K562 (cell line): ENCODE data around the gene EGR4. TPM values are rescaled to one million over a fixed set of nuclear protein-coding genes. Genes with fewer than 3 reads are reported as not detected.
A peak's percentile ranks its signal among the peaks of the same experiment; 100 is the strongest.

Experiments
- ATAC-seq: fragments of 200-7000 bp; cut with Tn5 transposase; 3 replicates; pipeline ENCODE4 v1.9.1; 2020; ENCODE audit warnings: moderate library complexity
- BruUV-seq: library from RNA; stranded (reverse); fragments of 400-500 nt; replicated peaks from 2 replicates; lab custom pipeline; 2021; lab: Mats Ljungman, UMichigan
- CTCF ChIA-PET: fragments of 300-600 bp; formaldehyde crosslinking; extraction: SDS; loops from one replicate; lab custom pipeline; 2021; ENCODE audit warnings: low intra/inter-chr PET ratio; lab: Yijun Ruan, JAX
- POLR2A ChIA-PET: fragments of 300-600, 350-650 bp; sonication (Branson Sonifier 250); formaldehyde crosslinking; extraction: SDS; loops from one replicate; lab custom pipeline; 2021; ENCODE audit warnings: antibody characterized with exemption, inconsistent platforms; lab: Yijun Ruan, JAX
- DNase-seq, 4 experiments: peaks; one replicate each; pipeline versions ENCODE4 v3.0.0 to v3.0.0-alpha.2; 2011 to 2018; ENCODE audit warnings: low spot score in 3 of 4, mixed read lengths in 3 of 4; ENCODE audit errors: extremely low read depth in 1 of 4
- FAIRE-seq: peaks from 2 replicates; lab custom pipeline; 2011; peaks lifted over from hg19 to GRCh38; lab: Jason Lieb, UNC
- H2AFZ ChIP-seq: 2 replicates; pipeline ENCODE4 v1.6.0; 2011; ENCODE audit warnings: low read depth, low read length, control low read depth, inconsistent platforms
- H3K27ac ChIP-seq: fragments of 200-600 bp; 3 replicates; pipeline ENCODE4 v1.8.0; 2011; ENCODE audit warnings: low read depth, mild to moderate bottlenecking, control low read depth, inconsistent platforms, low read length, moderate library complexity, mixed read lengths; ENCODE audit errors: extremely low read depth
- H3K27me3 ChIP-seq, 2 experiments: fragments of 300-600 bp in 1 of 2; 2 replicates in 1 of 2; 3 replicates in 1 of 2; pipeline versions ENCODE4 v1.6.0 to v1.8.0; 2011; ENCODE audit warnings: inconsistent platforms in 2 of 2, low read length in 2 of 2, mild to moderate bottlenecking in 1 of 2, mixed read lengths in 1 of 2, moderate library complexity in 1 of 2; ENCODE audit not compliant: control insufficient read depth in 2 of 2, insufficient read depth in 2 of 2
- H3K36me3 ChIP-seq: fragments of 300-600 bp; 3 replicates; pipeline ENCODE4 v1.8.0; 2011; ENCODE audit warnings: mild to moderate bottlenecking, low read length, inconsistent platforms; ENCODE audit not compliant: control insufficient read depth, insufficient read depth
- H3K4me1 ChIP-seq, 2 experiments: fragments of 200-600 bp in 1 of 2; replicated peaks in 1 of 2; 2 replicates in 1 of 2; 3 replicates in 1 of 2; pipeline versions ENCODE4 v1.5.1 to v1.8.0; 2011; ENCODE audit warnings: inconsistent platforms in 2 of 2, low read length in 2 of 2, mild to moderate bottlenecking in 1 of 2, mixed read lengths in 1 of 2, moderate library complexity in 1 of 2; ENCODE audit not compliant: control insufficient read depth in 2 of 2, insufficient read depth in 2 of 2
- H3K4me2 ChIP-seq: 2 replicates; pipeline ENCODE4 v1.6.1; 2011; ENCODE audit warnings: low read length, control low read depth, inconsistent platforms, mixed read lengths; ENCODE audit not compliant: insufficient read depth
- H3K4me3 ChIP-seq: fragments of 200-600 bp; sonication (generic), shearing (Covaris generic); 2 replicates; pipeline ENCODE4 v1.5.1; 2016; ENCODE audit warnings: control low read depth, inconsistent platforms
- H3K79me2 ChIP-seq: fragments of 200-600 bp; 3 replicates; pipeline ENCODE4 v1.8.0; 2011; ENCODE audit warnings: low read length, inconsistent platforms; ENCODE audit not compliant: control insufficient read depth, insufficient read depth
- H3K9ac ChIP-seq, 2 experiments: 2 replicates each; pipeline versions ENCODE4 v1.6.0 to v1.6.1; 2011; ENCODE audit warnings: low read depth in 2 of 2, low read length in 2 of 2, control low read depth in 1 of 2, inconsistent platforms in 1 of 2, mild to moderate bottlenecking in 1 of 2, mixed read lengths in 1 of 2; ENCODE audit not compliant: insufficient read depth in 1 of 2
- H3K9me1 ChIP-seq: one replicate; pipeline ENCODE4 v1.6.0; 2011; ENCODE audit warnings: inconsistent platforms, mild to moderate bottlenecking, low read length, moderate library complexity; ENCODE audit not compliant: control insufficient read depth, insufficient read depth
- H3K9me3 ChIP-seq: replicated peaks from 2 replicates; pipeline ENCODE4 v1.5.1; 2011; ENCODE audit warnings: low read depth, low read length, inconsistent platforms; ENCODE audit not compliant: control insufficient read depth, insufficient read depth
- H4K20me1 ChIP-seq: replicated peaks from 2 replicates; pipeline ENCODE4 v1.6.1; 2011; ENCODE audit warnings: low read length, inconsistent platforms, mixed read lengths; ENCODE audit not compliant: control insufficient read depth, insufficient read depth
- BCL6 ChIP-seq: fragments of 250-450 bp; sonication (Bioruptor Pico); IDR thresholded peaks from 2 replicates; pipeline ENCODE4 v1.4.0; 2020
- MAFG ChIP-seq: fragments of 450-650 bp; conservative IDR thresholded peaks from 2 replicates; pipeline ENCODE4 v1.6.1; 2016; ENCODE audit warnings: missing genetic modification characterization, missing compliant biosample characterization
- MAFK ChIP-seq: IDR thresholded peaks from 2 replicates; pipeline ENCODE4 v1.6.1; 2011; ENCODE audit warnings: low read length, improper control_type of control experiment
- NFIC ChIP-seq: fragments of 450-650 bp; IDR thresholded peaks from 2 replicates; pipeline ENCODE4 v1.6.1; 2017; ENCODE audit warnings: mild to moderate bottlenecking, inconsistent platforms
- NKRF ChIP-seq: fragments of 450-650 bp; IDR thresholded peaks from 2 replicates; pipeline ENCODE4 v1.6.1; 2016; ENCODE audit warnings: borderline replicate concordance
- SETDB1 ChIP-seq: IDR thresholded peaks from one replicate; pipeline ENCODE4 v1.6.1; 2012; ENCODE audit warnings: low read length, control low read depth, inconsistent platforms
- SMAD1 ChIP-seq: fragments of 150-350 bp; IDR thresholded peaks from 2 replicates; pipeline ENCODE4 v1.6.1; 2014; ENCODE audit warnings: low read length, low read depth; ENCODE audit not compliant: partially characterized antibody
- WGBS: fragments of 100-300 bp; shearing (Covaris generic); methylation state at CpG from one replicate; pipeline ENCODE4 v1.1.6; 2016; ENCODE audit warnings: low coverage, mixed read lengths; ENCODE audit not compliant: insufficient coverage; ENCODE audit errors: missing lambda C conversion rate; 5-methylcytosine and 5-hydroxymethylcytosine counted together
- in situ Hi-C: fragments of 300-500 bp; cut with MboI; formaldehyde crosslinking; loops from 4 replicates; pipeline ENCODE4 v1.15.0; 2018; ENCODE audit warnings: inconsistent platforms, mixed read lengths
- intact Hi-C: fragments of 100-400 bp; cut with micrococcal nuclease; formaldehyde crosslinking; loops from 2 replicates; pipeline ENCODE4 v1.14.2; 2022
- polyA plus RNA-seq, 8 experiments: library from polyadenylated mRNA; depleted of rRNA in 4 of 8; stranded (reverse) in 5 of 8; unstranded in 3 of 8; fragments of >200 nt; fragmentation: Nextera tagmentation in 2 of 8; fragmentation: Illumina TruSeq in 1 of 8; extraction: Ambion mirVana in 2 of 8; extraction: Trizol in 1 of 8; gene quantifications; 2 replicates each; pipeline versions ENCODE4 v1.2.1 to v1.2.3, GENCODE V29; 2011 to 2014; ENCODE audit warnings: inconsistent platforms in 1 of 8, missing spikeins in 1 of 8
- total RNA-seq, 7 experiments: library from RNA; depleted of rRNA in 6 of 7; stranded (reverse); fragments of >200 nt in 6 of 7; fragmentation: Illumina TruSeq in 2 of 7; extraction: Trizol in 2 of 7; gene quantifications; 2 replicates each; pipeline versions ENCODE4 v1.2.1 to v1.2.3, GENCODE V29; 2011 to 2021; ENCODE audit warnings: low replicate concordance in 1 of 7
- TF ChIP-seq, protein P1 (sequence below): sonication (generic); formaldehyde crosslinking; IDR thresholded peaks from 2 replicates; pipeline ENCODE4 v1.8.0; 2023; ENCODE audit warnings: missing genetic modification reagents, mild to moderate bottlenecking, borderline replicate concordance

Gene EGR4
- total and polyA plus RNA-seq, 9 of the 15 experiments (the other 6 are each of a cell fraction or from before 2014, with no cell fraction given): not detected

DNA sequence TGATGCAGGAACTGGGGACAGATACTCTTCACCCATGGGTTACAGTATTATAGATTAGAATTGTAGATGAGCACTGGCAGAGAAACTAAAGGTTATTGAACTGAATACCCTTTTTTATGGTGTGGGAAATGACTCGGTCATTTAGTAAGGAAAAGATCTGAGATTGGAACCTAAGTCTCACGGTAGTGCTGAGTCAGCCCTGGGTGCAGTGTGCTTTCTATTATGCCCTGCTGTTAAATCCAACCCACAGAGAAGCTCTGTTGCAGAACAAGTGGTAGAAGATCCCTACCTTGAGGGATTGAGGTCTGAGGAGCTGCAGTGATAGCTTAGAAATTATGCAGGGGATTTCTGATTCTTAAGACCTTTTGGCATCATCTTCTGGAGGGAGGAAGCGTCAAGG lies 46.5 kb downstream of the EGR4 start (continued):
- TF ChIP-seq NKRF: no peak
- TF ChIP-seq MAFK: peak; percentile 41
- TF ChIP-seq MAFG (tag): peak; percentile 70
- no peak for TF ChIP-seq SMAD1

DNA sequence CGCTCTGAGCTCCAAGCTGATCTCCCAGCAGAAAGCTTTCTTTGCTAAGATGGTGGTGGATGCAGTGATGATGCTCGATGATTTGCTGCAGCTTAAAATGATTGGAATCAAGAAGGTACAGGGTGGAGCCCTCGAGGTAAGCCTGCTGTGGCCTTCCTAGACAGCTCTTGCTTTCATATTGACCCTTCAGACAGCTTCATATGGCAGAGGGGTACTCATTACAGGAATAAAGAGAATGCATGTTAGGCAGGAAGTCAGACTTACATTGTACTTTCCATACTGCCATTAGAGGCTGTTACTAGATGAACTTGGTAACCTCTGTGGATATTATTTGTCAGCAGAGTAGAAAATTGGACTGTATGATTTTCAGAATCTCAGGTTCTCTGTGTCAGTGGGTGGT lies 48.8 kb downstream of the EGR4 start:
- no peak overlapping the region for H3K9ac ChIP-seq
- ATAC-seq (no peak), FAIRE-seq (no peak), DNase-seq (no peak)
- no peak overlapping the region for H3K4me3 ChIP-seq
- peaks cover 96% of the 10 kb centered on the region for H3K36me3 ChIP-seq
- ChIA-PET CTCF (no interaction called here), POLR2A (interaction anchor here (0.6 to 4.1 kb wide), 6 partner anchors 8 to 84 kb away, joined by 3 to 24 read pairs (median 5); partner anchors contain the start of genes CCT7 and PRADC1)
- no peaks in the 10 kb centered on the region for H3K27me3 ChIP-seq
- peaks cover 0 to 10% of the 10 kb centered on the region in 2 experiments; a peak in 3 of 5 replicates for H3K4me1 ChIP-seq
- in situ Hi-C loops (no loop called here), intact Hi-C loops (no loop called here)
- H2AFZ ChIP-seq: no peak overlapping the region
- peaks cover 24% of the 10 kb centered on the region for H4K20me1 ChIP-seq
- TF ChIP-seq, protein P1, sequence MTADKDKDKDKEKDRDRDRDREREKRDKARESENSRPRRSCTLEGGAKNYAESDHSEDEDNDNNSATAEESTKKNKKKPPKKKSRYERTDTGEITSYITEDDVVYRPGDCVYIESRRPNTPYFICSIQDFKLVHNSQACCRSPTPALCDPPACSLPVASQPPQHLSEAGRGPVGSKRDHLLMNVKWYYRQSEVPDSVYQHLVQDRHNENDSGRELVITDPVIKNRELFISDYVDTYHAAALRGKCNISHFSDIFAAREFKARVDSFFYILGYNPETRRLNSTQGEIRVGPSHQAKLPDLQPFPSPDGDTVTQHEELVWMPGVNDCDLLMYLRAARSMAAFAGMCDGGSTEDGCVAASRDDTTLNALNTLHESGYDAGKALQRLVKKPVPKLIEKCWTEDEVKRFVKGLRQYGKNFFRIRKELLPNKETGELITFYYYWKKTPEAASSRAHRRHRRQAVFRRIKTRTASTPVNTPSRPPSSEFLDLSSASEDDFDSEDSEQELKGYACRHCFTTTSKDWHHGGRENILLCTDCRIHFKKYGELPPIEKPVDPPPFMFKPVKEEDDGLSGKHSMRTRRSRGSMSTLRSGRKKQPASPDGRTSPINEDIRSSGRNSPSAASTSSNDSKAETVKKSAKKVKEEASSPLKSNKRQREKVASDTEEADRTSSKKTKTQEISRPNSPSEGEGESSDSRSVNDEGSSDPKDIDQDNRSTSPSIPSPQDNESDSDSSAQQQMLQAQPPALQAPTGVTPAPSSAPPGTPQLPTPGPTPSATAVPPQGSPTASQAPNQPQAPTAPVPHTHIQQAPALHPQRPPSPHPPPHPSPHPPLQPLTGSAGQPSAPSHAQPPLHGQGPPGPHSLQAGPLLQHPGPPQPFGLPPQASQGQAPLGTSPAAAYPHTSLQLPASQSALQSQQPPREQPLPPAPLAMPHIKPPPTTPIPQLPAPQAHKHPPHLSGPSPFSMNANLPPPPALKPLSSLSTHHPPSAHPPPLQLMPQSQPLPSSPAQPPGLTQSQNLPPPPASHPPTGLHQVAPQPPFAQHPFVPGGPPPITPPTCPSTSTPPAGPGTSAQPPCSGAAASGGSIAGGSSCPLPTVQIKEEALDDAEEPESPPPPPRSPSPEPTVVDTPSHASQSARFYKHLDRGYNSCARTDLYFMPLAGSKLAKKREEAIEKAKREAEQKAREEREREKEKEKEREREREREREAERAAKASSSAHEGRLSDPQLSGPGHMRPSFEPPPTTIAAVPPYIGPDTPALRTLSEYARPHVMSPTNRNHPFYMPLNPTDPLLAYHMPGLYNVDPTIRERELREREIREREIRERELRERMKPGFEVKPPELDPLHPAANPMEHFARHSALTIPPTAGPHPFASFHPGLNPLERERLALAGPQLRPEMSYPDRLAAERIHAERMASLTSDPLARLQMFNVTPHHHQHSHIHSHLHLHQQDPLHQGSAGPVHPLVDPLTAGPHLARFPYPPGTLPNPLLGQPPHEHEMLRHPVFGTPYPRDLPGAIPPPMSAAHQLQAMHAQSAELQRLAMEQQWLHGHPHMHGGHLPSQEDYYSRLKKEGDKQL (CRISPR knock-in tag): no peak
- TF ChIP-seq BCL6 (CRISPR knock-in tag) (no peak), NFIC (no peak), SETDB1 (no peak)
- 88% methylated on average over 3 of the region's 3 CpGs for WGBS
- H3K79me2 ChIP-seq: peaks cover 59% of the 10 kb centered on the region
- H3K4me2 ChIP-seq: no peak overlapping the region
- no peaks in the 10 kb centered on the region for H3K9me1 ChIP-seq
- BruUV-seq: no TSS peak
- no peaks in the 10 kb centered on the region for H3K9me3 ChIP-seq
- H3K27ac ChIP-seq: no peak overlapping the region
